GM19372 (cell line): ENCODE results near the gene RBM25.
"Not testable (repeated sequence)": the region's sequence is repeated elsewhere in the genome, so short reads cannot be mapped to it uniquely, and the experiment has no call there.

Experiments
- ATAC-seq: cut with Tn5 transposase; IDR thresholded peaks from one replicate; pipeline ENCODE4 v1.9.1; 2021; ENCODE audit warnings: mild to moderate bottlenecking, low read depth, moderate library complexity; ENCODE audit not compliant: unreplicated experiment

Gene RBM25

DNA sequence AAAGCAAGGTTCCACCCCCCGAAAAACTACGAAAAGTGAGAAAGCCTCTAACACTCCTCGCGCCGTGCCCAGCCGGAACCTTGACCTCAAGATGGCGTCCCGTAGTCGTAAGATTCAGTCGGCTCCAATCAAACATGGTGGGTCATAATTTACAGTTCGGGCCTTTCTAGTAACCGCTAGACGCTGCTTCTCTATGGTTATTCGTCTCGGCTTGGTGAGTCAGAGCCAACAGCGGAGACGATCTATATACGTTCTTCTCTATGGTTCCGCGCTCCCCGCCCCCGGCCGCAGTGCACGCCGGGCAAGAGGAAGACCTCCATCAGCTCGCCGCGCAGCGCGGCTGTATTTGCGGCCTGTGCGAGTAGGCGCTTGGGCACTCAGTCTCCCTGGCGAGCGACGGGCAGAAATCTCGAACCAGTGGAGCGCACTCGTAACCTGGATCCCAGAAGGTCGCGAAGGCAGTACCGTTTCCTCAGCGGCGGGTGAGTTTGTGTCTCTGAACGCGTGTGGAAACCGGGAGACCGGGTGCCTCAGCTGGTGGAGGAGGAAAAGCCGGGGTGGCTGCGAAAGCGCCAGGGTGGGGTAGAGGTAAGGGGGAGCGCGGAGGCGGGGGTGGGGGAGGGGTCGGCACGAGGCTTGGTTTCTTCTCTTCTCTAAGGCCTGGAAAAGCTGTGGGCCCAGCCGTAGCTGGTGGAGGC is at the start of gene RBM25:
Gene RBM25 (plus strand): TSS at position 311 of the 698 bp plus-strand sequence. CDS start 13,108 bp downstream, outside the sequence.
- ATAC-seq: peak; percentile 95

DNA sequence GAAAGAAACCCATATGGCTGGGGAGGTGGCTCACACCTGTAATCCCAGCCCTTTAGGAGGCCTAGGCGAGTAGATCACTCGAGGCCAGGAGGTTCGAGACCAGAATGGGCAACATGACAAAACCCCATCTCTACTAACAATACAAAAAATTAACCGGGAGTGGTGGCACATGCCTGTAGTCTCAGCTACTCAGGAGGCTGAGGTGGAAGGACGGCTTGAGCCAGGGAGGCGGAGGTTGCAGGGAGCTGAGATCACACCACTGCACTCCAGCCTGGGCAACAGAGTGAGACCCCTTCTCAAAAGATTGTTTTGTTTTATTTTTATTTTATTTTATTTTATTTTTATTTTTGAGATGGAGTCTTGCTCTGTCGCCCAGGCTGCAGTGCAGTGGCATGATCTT is 47.1 kb upstream of the RBM25 start:
- ATAC-seq: not testable (repeated sequence)

DNA sequence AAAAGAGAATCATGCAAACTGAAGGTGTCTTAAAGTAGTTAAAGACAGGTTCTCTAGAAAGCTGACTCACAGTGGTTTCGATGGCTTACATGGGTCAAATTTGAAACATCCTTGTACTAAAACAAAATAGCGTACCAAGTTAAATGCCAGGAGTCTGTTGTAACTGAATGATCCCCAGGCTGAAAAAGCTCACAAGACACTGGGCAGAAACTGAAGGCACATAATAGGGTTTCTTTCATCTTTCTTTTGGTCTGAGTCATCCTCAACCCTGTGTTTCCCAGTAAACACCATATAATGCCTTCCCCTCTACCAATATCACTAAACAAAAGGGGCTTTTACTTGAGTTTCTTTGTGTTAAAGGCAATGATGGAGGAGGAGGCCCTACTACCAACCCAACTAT is 44.2 kb upstream of the RBM25 start:
- no peak for ATAC-seq

- not testable (repeated sequence) for ATAC-seq
Measured at GRCh38 chr14:73015552-73015951, 42.8 kb upstream of the RBM25 start.

DNA sequence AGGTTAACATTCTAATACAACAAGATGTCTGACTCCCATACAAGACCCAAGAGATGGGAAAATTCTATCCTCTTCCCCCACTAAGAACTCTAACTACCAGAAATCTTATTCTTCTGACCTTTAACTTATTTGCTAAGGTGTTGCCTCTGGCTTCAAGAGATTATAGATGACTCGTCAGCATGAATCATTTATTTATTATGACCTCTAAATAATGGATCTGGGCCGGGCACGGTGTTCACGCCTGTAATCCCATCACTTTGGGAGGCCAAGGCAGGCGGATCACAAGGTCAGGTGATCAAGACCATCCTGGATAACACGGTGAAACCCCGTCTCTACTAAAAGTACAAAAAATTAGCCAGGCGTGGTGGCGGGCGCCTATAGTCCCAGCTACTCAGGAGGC is 42.3 kb upstream of the RBM25 start:
- ATAC-seq: not testable (repeated sequence)

GRCh38 chr14:73022051-73022450 is 36.3 kb upstream of the RBM25 start:
- no peak for ATAC-seq

DNA sequence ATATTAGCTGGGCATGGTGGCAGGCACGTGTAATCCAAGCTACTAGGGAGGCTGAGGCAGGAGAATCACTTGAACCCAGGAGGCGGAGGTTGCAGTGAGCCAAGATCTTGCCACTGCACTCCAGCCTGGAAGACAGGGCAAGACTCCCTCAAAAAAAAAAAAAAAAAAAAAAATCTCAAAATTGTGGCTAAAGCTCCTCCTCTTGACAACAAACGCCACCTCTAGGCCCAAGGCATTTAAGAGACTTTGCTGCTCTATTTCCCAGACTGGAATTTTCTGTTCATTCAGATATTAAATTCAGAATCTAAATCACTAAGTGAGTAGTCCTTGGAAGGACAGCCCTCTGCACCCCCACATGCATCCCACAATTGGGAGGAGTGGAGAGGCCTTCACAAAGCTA is 32.8 kb upstream of the RBM25 start:
- ATAC-seq: no peak

DNA sequence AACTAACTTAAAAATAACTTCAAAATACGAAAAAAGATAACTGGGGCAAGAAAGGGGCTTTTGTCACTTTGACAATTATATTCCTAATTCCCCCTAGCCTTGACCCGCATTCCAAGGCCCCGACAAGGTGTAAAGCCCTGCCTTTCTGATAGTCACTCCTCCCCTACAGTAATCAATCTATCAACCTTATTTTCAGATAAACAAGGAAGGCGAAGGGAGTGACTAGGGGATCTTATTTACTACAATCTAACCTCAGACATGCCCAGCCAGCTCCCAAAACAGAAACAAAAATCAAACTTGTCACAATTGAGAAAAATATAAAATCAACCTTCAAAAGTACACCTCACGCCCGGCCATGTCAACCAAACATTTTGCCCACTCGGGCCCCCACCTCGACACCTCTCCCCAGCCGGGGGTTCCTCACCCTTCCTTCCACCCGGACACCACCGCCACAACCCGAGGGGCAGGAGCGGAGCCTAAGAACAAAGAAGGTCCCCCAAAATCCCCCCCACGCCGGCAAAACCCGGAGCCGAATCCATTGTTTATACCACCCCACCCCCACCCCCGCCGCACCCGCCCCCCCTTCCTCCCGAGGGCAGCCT is 32.0 kb upstream of the RBM25 start:
- ATAC-seq: no peak

- peak; percentile 93 for ATAC-seq
Measured at GRCh38 chr14:73026845-73027542, 31.3 kb upstream of the RBM25 start, which contains the start of gene ZFYVE1. Gene ZFYVE1 (minus strand): TSS chr14:73027106. CDS start chr14:73024508, 2,598 bp downstream.

- ATAC-seq: no peak
Measured at GRCh38 chr14:73027546-73027945, 30.8 kb upstream of the RBM25 start.

- no peak for ATAC-seq
Measured at GRCh38 chr14:73027984-73028383, 30.4 kb upstream of the RBM25 start.

- ATAC-seq: not testable (repeated sequence)
Measured at GRCh38 chr14:73036706-73037450, 21.5 kb upstream of the RBM25 start.

GRCh38 chr14:73047808-73048207 is 10.5 kb upstream of the RBM25 start:
- no peak for ATAC-seq

DNA sequence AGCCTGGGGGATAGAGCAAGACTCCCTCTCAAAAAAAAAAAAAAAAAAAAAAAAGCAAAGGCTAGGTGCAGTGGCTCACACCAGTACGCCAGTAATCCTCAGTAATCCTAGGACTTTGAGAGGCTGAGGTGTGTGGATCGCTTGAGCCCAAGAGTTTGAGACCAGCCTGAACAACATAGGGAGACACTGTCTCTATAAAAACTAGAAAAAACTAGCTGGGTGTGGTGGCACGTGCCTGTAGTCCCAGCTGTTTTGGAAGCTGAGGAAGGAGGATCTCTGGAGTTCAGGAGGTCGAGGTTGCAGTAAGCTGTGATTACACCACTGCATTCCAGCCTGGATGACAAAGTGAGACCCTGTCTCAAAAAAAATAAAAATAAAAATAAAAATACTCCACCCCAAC is 8.9 kb upstream of the RBM25 start:
- ATAC-seq: no peak

DNA sequence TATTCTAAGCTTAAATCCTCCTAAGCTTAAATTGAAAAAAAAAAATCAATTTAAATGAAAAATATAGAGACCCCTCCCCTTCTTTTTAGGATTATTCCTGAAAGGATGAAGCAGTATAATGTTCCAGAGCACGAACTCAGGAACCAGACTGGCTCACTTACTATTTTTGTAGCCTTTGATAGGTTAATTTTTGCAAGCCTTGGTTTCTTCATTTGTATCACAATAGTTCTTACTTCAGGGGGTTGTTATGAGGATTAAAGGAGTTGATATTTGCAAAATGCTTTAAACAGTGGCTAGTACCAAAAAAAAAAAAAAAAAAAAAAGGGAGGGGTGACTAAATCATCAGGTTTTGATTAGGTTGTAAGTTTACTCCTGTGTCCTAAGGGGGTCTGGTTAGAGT is 3.1 kb upstream of the RBM25 start:
- no peak for ATAC-seq

- ATAC-seq: no peak
Measured at GRCh38 chr14:73057944-73058223, 450 bp upstream of the RBM25 start.

GRCh38 chr14:73058922-73059673 is 764 bp downstream of the RBM25 start:
- ATAC-seq: peak; percentile 6

- no peak for ATAC-seq
Measured at GRCh38 chr14:73069585-73069984, 11.3 kb downstream of the RBM25 start.

GRCh38 chr14:73091044-73091443 is 32.7 kb downstream of the RBM25 start:
- ATAC-seq: no peak

GRCh38 chr14:73097421-73097820 is 39.1 kb downstream of the RBM25 start:
- no peak for ATAC-seq
